ENCODE measurements around the gene PIK3CD.

PIK3CD gene

DNA sequence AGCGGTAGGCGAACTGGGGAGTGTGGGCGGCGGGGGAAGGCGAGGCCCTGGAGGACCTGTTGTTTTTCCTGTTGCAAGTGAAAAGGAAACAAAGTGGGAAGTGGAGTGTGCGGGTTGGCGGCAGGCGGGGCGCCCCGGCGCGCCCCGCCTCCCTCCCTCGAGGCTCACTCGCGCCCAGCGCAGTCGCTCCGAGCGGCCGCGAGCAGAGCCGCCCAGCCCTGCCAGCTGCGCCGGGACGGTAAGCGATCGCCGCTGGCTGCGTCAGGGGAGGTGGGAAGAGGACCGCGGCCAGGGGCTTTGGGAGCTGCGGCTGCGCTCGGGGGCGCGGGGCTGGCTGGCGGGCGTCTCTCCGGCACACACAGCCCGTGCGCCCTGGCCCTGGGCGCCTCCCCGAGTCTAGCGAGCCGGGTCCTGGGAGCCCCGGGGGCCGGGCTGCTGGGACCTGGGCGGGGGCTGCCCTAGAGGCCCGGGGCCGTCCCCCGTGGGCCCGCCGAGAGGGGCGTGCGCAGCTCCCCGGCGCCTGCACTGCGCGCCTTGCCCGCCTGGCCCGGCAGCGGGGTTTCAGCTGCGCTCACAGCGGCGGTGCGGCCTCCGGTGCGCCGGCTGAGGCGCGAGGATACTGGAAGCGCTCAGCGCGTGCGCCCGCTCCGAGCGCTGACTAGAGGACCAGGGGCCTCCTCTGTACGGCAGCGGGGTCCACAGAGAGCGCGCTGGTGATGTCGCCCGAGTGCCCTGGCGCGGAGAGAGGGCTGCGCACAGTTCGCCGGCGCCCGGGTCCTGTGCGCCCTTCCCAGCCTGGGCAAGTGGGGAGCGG is at the start of gene PIK3CD:
TSS of gene PIK3CD (plus strand) at position 167 of the 814 bp plus-strand sequence. CDS start 58,725 bp downstream, outside the sequence.
- TF ChIP-seq, protein P1, sequence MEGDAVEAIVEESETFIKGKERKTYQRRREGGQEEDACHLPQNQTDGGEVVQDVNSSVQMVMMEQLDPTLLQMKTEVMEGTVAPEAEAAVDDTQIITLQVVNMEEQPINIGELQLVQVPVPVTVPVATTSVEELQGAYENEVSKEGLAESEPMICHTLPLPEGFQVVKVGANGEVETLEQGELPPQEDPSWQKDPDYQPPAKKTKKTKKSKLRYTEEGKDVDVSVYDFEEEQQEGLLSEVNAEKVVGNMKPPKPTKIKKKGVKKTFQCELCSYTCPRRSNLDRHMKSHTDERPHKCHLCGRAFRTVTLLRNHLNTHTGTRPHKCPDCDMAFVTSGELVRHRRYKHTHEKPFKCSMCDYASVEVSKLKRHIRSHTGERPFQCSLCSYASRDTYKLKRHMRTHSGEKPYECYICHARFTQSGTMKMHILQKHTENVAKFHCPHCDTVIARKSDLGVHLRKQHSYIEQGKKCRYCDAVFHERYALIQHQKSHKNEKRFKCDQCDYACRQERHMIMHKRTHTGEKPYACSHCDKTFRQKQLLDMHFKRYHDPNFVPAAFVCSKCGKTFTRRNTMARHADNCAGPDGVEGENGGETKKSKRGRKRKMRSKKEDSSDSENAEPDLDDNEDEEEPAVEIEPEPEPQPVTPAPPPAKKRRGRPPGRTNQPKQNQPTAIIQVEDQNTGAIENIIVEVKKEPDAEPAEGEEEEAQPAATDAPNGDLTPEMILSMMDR (IDR thresholded peaks at IDR 0.05): no peak

DNA sequence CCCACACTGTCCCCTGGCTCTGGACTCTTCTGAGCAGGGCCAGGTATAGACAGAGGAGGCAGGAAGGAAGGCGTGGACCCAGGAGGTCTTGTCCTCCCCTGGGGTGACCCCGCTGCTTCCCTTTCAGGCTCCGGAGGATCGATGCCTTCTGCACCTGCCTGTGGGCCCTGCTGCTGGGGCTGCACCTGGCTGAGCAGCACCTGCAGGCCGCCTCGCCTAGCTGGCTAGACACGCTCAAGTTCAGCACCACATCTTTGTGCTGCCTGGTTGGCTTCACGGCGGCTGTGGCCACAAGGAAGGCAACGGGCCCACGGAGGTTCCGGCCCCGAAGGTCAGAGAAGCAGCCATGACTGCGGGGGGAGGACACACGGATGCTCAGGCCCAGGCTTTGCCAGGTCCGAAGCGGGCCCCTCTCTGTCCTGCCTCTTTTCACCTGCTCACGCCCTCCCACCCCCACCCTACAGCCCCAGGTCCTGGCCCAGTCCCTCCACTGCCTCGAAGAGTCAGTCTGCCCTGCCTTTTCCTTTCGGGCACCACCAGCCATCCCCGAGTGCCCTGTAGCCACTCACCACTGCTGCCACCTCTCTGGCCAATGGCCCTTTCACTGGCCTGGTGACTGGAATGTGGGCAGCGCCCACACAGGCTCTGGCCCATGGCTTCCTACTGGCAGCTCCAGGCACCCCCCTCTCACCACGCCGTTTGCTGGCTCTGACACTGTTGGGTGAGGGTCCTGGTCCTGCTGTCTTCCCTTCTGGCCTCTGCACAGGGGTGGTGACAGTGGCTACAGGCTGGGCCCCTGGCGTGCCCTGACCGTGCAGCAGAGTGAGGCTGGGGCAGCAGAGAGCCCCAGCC is 49.4 kb upstream of the PIK3CD start:
- TF ChIP-seq, protein P1 (IDR thresholded peaks at IDR 0.05): no peak

DNA sequence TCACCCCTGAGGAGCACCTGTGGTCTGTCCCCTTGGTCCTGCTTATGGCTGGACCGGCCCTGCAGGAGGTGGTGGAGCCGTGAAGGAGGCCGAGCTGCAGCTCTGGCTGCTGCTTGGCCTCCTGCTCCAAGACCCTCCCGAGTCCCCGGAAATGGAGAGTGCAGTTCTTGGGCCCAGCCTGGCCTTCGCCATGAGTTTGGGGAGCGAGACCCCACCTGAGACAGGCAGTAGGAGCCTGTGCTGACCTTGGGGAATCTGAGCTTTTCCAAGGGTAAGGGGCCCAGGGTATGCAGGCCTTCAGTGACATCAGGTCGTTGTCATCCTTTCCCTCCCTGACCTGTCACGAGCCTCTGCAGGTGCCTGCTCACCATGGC is 48.8 kb upstream of the PIK3CD start:
- TF ChIP-seq, protein P1 (IDR thresholded peaks at IDR 0.05): no peak

DNA sequence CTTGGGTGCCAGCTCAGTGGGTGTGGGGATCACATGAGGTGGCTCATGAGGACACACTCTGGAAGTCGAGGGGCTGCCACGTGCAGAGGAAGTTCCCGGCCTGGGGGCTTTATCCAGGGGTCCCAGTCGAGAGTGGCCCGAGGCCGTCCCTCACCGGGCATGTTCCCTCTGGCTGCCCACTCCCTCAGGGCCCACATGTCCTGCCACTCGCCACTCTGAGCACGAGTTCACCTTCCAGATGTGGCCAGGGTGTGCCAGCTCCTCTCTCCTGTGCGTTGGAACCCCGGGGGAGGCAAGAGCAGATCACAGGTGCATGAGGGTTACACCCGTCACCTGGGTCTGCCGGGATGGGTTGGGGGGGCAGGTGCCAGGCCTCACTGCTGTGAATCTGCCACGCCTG is 48.2 kb upstream of the PIK3CD start:
- TF ChIP-seq, protein P1 (IDR thresholded peaks at IDR 0.05): no peak

DNA sequence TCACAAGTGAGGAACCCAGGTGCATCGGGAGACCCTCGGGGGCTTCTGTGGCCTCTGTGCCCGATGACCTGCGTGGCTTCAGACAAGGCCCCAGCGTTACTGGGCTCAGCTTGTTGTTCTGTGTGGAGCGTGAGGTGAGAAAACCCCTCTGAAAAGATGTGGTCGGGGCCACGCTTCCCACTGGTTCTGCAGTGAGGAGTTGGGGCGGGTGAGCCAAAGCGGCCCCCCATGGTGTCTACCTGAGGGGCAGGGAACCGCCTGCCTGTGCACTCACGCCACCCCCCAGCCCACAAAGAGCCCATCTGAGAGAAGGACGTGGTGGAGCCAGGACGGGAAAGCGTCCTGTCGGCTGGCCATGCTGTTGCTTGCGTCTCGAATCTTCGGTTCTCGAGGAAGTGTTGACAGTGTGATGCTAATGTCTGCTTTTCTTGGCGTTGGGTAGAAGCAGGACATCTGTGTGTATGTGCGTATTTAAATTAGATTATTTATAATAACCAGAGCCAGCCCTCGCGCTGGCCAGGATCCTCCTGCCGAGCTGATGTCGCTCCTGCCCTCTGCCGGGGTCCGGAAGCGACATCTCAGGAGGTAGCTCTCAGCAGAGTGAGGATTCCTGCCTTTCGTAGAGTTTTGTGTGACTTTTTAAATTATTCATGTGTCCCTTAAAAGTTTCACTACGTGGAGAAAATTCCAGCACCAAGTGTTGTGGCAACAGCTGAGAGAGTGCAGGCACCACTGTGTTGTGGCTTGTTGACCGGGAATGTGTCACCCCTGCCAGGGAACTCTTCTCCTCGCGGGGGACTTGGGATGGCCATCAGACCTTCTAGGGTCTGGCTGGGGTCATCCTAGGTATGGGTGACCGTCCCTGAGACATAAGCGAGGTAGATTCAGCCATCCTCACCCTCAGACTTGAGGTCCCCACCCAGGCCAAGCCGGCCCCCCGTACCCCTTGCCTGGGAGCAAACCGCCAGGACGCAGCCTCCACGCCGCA is 47.5 kb upstream of the PIK3CD start:
- TF ChIP-seq, protein P1 (IDR thresholded peaks at IDR 0.05): no peak

DNA sequence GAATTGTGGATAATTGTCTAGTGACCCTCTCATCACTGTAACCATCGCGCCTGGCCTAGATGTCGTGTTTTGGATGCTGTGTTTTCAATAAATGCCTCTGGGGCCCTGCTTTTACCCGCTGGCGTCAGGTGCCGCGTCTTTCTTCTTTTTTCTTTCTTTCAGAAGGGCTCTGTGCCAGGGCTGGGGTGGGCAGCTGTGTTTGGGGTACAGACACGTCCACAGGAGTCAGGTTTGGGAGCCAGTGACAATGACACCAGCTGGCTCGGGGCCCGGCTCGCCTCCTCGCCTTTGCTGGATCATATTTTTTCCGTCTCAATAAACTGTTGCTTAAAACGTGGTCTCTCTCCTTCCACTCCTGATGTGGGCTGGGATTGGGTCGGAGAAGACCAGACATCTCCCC is 46.7 kb upstream of the PIK3CD start:
- TF ChIP-seq, protein P1 (IDR thresholded peaks at IDR 0.05): no peak

DNA sequence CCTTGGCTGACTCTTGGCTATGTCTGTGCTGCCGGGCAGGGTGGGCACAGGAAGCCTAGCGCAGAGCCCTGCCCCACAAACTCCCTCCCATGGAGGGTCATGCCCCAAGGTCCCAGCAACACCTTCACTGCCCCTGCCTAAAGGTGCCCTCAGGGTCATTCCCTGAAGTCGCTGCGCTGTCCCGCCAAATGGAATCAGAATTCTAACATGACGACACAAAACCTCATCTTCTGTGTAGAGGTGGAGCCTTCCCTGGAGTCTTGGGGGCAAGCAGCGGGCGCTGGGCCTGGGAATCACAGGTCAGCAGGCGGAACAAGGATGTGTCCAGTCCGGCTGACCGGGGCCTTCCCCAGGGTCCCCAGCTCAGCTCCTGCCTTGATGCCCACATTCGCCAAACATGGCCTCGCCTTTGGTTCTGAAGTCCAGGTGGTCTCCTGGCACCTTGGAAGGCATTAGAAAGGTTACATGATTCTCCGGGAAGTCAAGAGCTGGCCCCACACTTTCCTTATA is 45.5 kb upstream of the PIK3CD start:
- TF ChIP-seq, protein P1 (IDR thresholded peaks at IDR 0.05): no peak

Data from LNCAP (cell line).